ENCODE results near the gene PDIA5.

Gene PDIA5

DNA sequence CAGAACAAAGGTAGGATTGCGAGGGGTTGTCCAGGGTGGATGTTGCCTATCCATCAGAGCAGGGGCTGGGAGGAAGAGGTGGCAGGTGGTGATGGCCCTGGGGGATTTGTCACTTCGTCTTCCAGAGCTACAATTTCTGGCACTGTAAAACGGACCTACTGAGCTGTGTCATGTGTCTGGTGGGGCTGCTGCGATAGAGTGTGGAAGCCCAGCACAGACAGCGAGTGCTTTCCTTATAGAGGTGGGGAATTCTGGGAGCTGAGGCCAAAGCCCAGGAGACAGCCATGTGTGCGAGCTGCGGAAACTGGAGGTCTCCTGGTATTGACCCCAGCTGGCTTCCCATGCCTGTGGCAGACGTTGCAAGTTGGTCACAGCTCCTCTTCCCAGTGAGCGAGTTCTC is 73.7 kb downstream of the PDIA5 start:
- TF ChIP-seq, protein P1, sequence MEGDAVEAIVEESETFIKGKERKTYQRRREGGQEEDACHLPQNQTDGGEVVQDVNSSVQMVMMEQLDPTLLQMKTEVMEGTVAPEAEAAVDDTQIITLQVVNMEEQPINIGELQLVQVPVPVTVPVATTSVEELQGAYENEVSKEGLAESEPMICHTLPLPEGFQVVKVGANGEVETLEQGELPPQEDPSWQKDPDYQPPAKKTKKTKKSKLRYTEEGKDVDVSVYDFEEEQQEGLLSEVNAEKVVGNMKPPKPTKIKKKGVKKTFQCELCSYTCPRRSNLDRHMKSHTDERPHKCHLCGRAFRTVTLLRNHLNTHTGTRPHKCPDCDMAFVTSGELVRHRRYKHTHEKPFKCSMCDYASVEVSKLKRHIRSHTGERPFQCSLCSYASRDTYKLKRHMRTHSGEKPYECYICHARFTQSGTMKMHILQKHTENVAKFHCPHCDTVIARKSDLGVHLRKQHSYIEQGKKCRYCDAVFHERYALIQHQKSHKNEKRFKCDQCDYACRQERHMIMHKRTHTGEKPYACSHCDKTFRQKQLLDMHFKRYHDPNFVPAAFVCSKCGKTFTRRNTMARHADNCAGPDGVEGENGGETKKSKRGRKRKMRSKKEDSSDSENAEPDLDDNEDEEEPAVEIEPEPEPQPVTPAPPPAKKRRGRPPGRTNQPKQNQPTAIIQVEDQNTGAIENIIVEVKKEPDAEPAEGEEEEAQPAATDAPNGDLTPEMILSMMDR (IDR thresholded peaks at IDR 0.05; ENCODE audit: control extremely low read depth, extremely low read depth, low read depth, missing control alignments) = no peak
- ChIA-PET CTCF (interaction anchor here (2.1 kb wide), 1 partner anchor 22 kb away, joined by 4 read pairs; no protein-coding TSS in a partner anchor), POLR2A (no interaction called here)
- no peak for DNase-seq (ENCODE audit: extremely low spot score)

DNA sequence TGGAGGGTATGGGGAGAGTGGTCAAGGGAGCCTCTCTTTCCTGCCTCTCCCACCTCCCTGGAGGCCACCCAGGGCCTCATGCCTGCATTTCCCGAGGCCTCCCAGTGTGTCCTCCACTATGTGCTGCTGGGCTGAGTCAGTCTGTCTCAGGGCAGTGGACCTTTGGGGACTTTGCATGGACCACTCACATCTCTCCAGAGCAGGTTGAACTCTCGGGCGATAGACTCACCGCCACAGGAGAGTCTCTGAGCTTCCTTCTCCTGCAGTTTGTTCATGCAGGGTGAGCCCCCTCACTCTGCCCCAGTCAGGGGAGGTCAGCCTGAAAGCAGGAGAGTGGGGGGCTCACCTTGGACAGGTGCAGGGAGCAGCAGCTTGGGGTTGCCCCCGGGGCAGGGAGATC is 74.5 kb downstream of the PDIA5 start:
- CTCF ChIA-PET = interaction anchor here (2.1 kb wide), 1 partner anchor 23 kb away, joined by 4 read pairs; no protein-coding TSS in a partner anchor
- POLR2A ChIA-PET = no interaction called here
- TF ChIP-seq, protein P1 (IDR thresholded peaks at IDR 0.05; ENCODE audit: control extremely low read depth, extremely low read depth, low read depth, missing control alignments) = no peak
- DNase-seq (ENCODE audit: extremely low spot score) = no peak

DNA sequence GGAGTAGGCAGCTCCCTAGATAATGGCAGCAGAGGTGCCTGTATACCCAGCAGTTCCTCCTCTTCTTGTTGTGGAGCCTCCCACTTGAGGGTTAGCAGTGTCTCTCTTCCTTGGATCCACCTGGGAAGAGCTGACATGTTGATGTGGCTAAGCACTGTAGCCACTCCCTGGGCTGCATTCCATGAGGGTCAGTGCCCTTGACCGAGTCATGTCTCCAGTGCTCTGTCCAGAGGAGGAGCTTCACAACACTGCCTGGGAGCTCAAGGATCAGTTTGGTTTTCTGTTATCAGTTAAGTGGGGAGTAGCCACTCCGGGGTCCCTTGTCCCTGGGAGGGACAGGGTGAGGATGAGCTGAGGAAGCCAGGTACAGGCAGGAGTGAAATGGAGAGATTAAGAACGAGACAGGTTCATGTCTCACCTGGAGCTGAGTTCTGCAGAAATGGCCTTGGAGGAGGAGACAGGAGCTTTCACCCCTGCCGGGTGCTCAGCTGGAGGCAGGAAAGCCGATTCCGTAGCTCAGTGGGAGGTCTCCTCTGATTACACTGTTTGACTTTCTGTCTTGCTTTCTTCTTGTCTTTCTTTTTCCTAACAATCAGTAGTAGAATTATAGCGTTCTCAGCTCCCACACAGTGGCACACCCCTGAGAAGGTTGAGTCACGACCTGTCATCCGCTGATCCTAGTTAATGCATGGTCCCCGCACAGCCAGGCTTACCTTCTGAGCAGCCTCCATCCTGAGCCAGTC is 77.0 kb downstream of the PDIA5 start:
- TF ChIP-seq, protein P1 (IDR thresholded peaks at IDR 0.05; ENCODE audit: control extremely low read depth, extremely low read depth, low read depth, missing control alignments) = no peak
- no peak for DNase-seq (ENCODE audit: extremely low spot score)
- CTCF ChIA-PET = no interaction called here
- POLR2A ChIA-PET = no interaction called here

DNA sequence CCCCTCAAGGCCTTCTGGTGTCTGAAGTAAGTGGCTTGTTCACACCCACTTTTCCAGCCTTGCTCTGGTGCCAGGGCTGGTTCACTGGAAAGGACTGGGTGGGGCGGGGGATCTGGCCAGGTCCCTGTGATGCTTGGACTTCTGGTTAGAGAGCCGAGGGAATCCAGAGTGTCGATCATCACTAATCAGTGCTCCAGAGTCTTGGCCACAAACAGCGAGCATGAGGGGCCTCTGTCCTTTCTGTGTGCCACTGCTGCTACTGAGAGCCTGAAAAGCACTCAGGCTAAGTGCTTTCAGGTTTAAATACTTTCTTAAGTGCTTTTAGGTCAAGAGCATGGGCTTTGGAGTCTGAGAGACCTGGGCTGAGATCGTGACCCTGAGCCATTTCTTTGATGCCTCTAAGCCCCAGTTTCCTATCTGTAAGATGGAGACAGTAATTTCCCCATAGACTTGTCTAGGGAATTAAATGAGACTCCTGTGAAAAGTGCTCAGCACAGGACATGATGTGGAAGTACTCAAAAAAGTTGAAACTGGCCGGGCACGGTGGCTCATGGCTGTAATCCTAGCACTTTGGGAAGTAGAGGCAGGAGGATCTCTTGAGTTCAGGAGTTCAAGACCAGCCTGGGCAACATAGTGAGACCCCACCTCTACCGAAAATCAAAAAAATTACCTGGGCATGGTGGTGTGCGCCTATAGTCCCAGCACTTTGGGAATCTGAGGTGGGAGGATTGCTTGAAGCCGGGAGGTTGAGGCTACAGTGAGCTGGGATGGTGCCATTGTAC is 81.1 kb downstream of the PDIA5 start:
- no peak for DNase-seq (ENCODE audit: extremely low spot score)
- TF ChIP-seq, protein P1 (IDR thresholded peaks at IDR 0.05; ENCODE audit: control extremely low read depth, extremely low read depth, low read depth, missing control alignments) = no peak
- ChIA-PET CTCF (no interaction called here), POLR2A (no interaction called here)

DNA sequence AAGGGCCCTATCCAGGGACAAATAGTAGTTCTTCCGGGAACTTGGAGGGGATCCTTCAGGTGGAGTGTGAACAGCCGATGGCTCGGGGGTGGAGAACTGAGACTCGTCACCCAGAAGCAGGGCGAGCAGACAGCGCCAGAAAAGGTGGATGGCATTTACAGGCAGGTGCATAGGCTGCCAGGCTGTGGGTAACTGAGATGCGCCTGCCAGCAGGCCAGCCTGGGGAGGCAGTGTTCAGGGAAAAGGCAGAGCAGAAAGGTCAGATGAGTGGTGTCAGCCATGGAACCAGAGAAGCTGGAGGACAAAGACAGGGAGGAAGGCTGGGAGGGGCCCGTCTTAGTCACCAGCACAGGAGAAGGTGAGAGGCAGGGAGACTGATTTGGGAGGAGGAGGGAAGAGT is 81.9 kb downstream of the PDIA5 start:
- CTCF ChIA-PET = interaction anchor here (0.8 kb wide), 1 partner anchor 11 kb away, joined by 4 read pairs; no protein-coding TSS in a partner anchor
- POLR2A ChIA-PET = no interaction called here
- DNase-seq (ENCODE audit: extremely low spot score) = no peak

DNA sequence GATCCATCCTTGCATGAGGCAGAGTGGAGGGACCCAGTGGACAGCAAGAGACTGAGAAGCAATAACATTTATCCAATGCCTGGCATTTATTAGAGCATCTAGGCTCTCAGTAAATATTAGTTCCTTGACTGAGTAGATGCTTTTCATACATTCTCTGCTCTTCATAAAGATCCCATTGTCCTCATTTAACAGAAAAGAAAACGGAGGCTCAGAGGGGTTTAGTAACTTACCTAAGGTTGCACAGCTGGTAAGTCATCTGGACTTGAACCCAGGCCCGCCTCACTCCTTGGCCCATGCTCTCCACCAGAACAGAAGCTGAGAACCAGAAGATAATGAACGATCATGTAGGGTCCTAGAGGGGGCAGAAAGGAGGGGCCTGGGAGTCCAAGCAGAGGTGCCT is 82.7 kb downstream of the PDIA5 start:
- CTCF ChIA-PET = interaction anchor here (0.8 kb wide), 1 partner anchor 12 kb away, joined by 4 read pairs; no protein-coding TSS in a partner anchor
- POLR2A ChIA-PET = no interaction called here

More for the DNA sequence above, 81.9 kb downstream of the PDIA5 start:
- TF ChIP-seq, protein P1 (IDR thresholded peaks at IDR 0.05; ENCODE audit: control extremely low read depth, extremely low read depth, low read depth, missing control alignments) = no peak

More for the DNA sequence above, 82.7 kb downstream of the PDIA5 start:
- DNase-seq (ENCODE audit: extremely low spot score) = no peak
- TF ChIP-seq, protein P1 (IDR thresholded peaks at IDR 0.05; ENCODE audit: control extremely low read depth, extremely low read depth, low read depth, missing control alignments) = no peak
